Superior temporal gyrus (tissue), 1 donor: ENCODE data around the gene UCK2.
A peak's percentile ranks its signal among the peaks of the same experiment; 100 is the strongest.

Experiments
- DNase-seq: peaks from one replicate; pipeline ENCODE4 v3.0.0-alpha.2; 2016; ENCODE audit errors: extremely low spot score

UCK2 gene

GRCh38 chr1:165900576-165901380 is 73.4 kb downstream of the UCK2 start:
- DNase-seq, result no peak

- no peak for DNase-seq
Observed at GRCh38 chr1:165902565-165902964, 75.2 kb downstream of the UCK2 start.

- no peak for DNase-seq
Observed at GRCh38 chr1:165903672-165904071, 76.3 kb downstream of the UCK2 start.

- DNase-seq, result no peak
Observed at GRCh38 chr1:165904948-165905347, 77.5 kb downstream of the UCK2 start.

GRCh38 chr1:165905853-165906252 is 78.4 kb downstream of the UCK2 start:
- DNase-seq, result no peak

GRCh38 chr1:165907256-165907857 is 79.9 kb downstream of the UCK2 start:
- DNase-seq, result no peak

- no peak for DNase-seq
Observed at GRCh38 chr1:165910764-165911421, 83.5 kb downstream of the UCK2 start.

GRCh38 chr1:165911609-165912281 is 84.3 kb downstream of the UCK2 start:
- no peak for DNase-seq

- no peak for DNase-seq
Observed at GRCh38 chr1:165912638-165913037, 85.2 kb downstream of the UCK2 start.

GRCh38 chr1:165914136-165914798 is 86.9 kb downstream of the UCK2 start:
- peak; percentile 93 for DNase-seq

- no peak for DNase-seq
Observed at GRCh38 chr1:165915480-165915879, 88.1 kb downstream of the UCK2 start.

- no peak for DNase-seq
Observed at GRCh38 chr1:165915932-165916348, 88.5 kb downstream of the UCK2 start.

- DNase-seq, result no peak
Observed at GRCh38 chr1:165917166-165917565, 89.8 kb downstream of the UCK2 start.

- no peak for DNase-seq
Observed at GRCh38 chr1:165924117-165924516, 96.7 kb downstream of the UCK2 start.

GRCh38 chr1:165925498-165926079 is 98.2 kb downstream of the UCK2 start:
- no peak for DNase-seq

- no peak for DNase-seq
Observed at GRCh38 chr1:165927169-165927568, 99.8 kb downstream of the UCK2 start.

GRCh38 chr1:165928075-165928731 is 100.8 kb downstream of the UCK2 start:
- peak; percentile 86 for DNase-seq

- DNase-seq, result no peak
Observed at GRCh38 chr1:165930961-165931360, 103.5 kb downstream of the UCK2 start.

GRCh38 chr1:165933446-165934170 is 106.2 kb downstream of the UCK2 start:
- DNase-seq, result no peak

- no peak for DNase-seq
Observed at GRCh38 chr1:165936542-165936941, 109.1 kb downstream of the UCK2 start.
